KOPT-K1 (cell line): ENCODE data around the gene SLC25A42.

Source experiments
- H3K27ac ChIP-seq: fragments of 200-600 bp; sonication (generic); 2 replicates; pipeline ENCODE4 v1.5.1; 2016; ENCODE audit warnings: antibody characterized with exemption, mild to moderate bottlenecking, low read depth, low read length; ENCODE audit not compliant: poor library complexity, severe bottlenecking
- H3K36me3 ChIP-seq: fragments of 200-600 bp; sonication (generic); 2 replicates; pipeline ENCODE4 v1.5.1; 2017; ENCODE audit warnings: antibody characterized with exemption, mild to moderate bottlenecking, low read length, moderate library complexity; ENCODE audit not compliant: insufficient read depth
- H3K9me3 ChIP-seq: fragments of 200-600 bp; sonication (generic); 2 replicates; pipeline ENCODE4 v1.5.1; 2017; ENCODE audit warnings: antibody characterized with exemption, low read length, mild to moderate bottlenecking; ENCODE audit not compliant: insufficient read depth, poor library complexity, severe bottlenecking

The SLC25A42 gene

GRCh38 chr19:19160461-19161035 lies 96.8 kb downstream of the SLC25A42 start:
- H3K27ac ChIP-seq: no peak overlapping the region
- no peaks in the 10 kb centered on the region for H3K9me3 ChIP-seq
- no peaks in the 10 kb centered on the region for H3K36me3 ChIP-seq

GRCh38 chr19:19162495-19162894 lies 98.7 kb downstream of the SLC25A42 start:
- no peaks in the 10 kb centered on the region for H3K9me3 ChIP-seq
- no peaks in the 10 kb centered on the region for H3K36me3 ChIP-seq
- H3K27ac ChIP-seq: no peak overlapping the region
